GM12878 (cell line): ENCODE results near the gene GRIP2. TPM values are rescaled to one million over a fixed set of nuclear protein-coding genes. Genes with fewer than 3 reads are reported as not detected.

Experiments used
- ATAC-seq: fragments of 200-7000 bp; cut with Tn5 transposase; 3 replicates; pipeline ENCODE4 v1.9.1; 2020; ENCODE audit warnings: mild to moderate bottlenecking, moderate library complexity
- BruUV-seq: library from RNA; stranded (reverse); fragments of 400-500 nt; replicated peaks from 2 replicates; lab custom pipeline; 2021; lab: Mats Ljungman, UMichigan
- CTCF ChIA-PET: fragments of 300-600 bp; sonication (Branson Sonifier 250); formaldehyde crosslinking; extraction: SDS; loops from one replicate; lab custom pipeline; 2021; ENCODE audit warnings: inconsistent platforms; lab: Yijun Ruan, JAX
- POLR2A ChIA-PET: fragments of 350-600 bp; formaldehyde crosslinking; extraction: SDS; loops from one replicate; lab custom pipeline; 2021; ENCODE audit warnings: inconsistent platforms; lab: Charles Lee
- RAD21 ChIA-PET: fragments of 300-600 bp; sonication (Branson Sonifier 250); formaldehyde crosslinking; loops from one replicate; lab custom pipeline; 2023; ENCODE audit warnings: antibody characterized with exemption; ENCODE audit not compliant: unreplicated experiment; lab: Charles Lee
- SMC1A ChIA-PET: fragments of 300-600 bp; sonication (Branson Sonifier 250); formaldehyde crosslinking; loops from one replicate; lab custom pipeline; 2023; ENCODE audit not compliant: unreplicated experiment, uncharacterized antibody; lab: Charles Lee
- DNase-seq: peaks from one replicate; pipeline ENCODE4 v3.0.0-alpha.2; 2011; ENCODE audit warnings: low read depth, low spot score
- FAIRE-seq: peaks from 3 replicates; lab custom pipeline; 2011; peaks lifted over from hg19 to GRCh38; lab: Jason Lieb, UNC
- H2AFZ ChIP-seq: 2 replicates; pipeline ENCODE4 v1.6.0; 2011; ENCODE audit warnings: low read depth, low read length, control low read depth; ENCODE audit not compliant: control insufficient read depth
- H3K27ac ChIP-seq: 2 replicates; pipeline ENCODE4 v1.5.1; 2011; ENCODE audit warnings: control low read depth; ENCODE audit not compliant: control insufficient read depth, insufficient read depth
- H3K27me3 ChIP-seq, 2 experiments: replicated peaks in 1 of 2; 2 replicates each; pipeline versions ENCODE4 v1.6.0 to v1.6.1; 2011; ENCODE audit warnings: low read length in 1 of 2; ENCODE audit not compliant: control insufficient read depth in 2 of 2, insufficient read depth in 2 of 2
- H3K36me3 ChIP-seq, 2 experiments: 2 replicates each; pipeline ENCODE4 v1.5.1; 2011; ENCODE audit warnings: low read length in 1 of 2; ENCODE audit not compliant: control insufficient read depth in 2 of 2, insufficient read depth in 2 of 2
- H3K4me1 ChIP-seq: 2 replicates; pipeline ENCODE4 v1.6.1; 2011; ENCODE audit warnings: mild to moderate bottlenecking, low read length, moderate library complexity, mixed read lengths; ENCODE audit not compliant: control insufficient read depth, insufficient read depth
- H3K4me2 ChIP-seq: 2 replicates; pipeline ENCODE4 v1.6.0; 2011; ENCODE audit warnings: control low read depth; ENCODE audit not compliant: control insufficient read depth, insufficient read depth
- H3K4me3 ChIP-seq: fragments of 200-600 bp; sonication (generic); 2 replicates; pipeline ENCODE4 v1.5.1; 2016
- H3K79me2 ChIP-seq: 2 replicates; pipeline ENCODE4 v1.6.0; 2011; ENCODE audit warnings: low read length; ENCODE audit not compliant: control insufficient read depth, insufficient read depth
- H3K9ac ChIP-seq: 2 replicates; pipeline ENCODE4 v1.8.0; 2011; ENCODE audit warnings: low read length, control low read depth, mixed read lengths; ENCODE audit not compliant: control insufficient read depth, insufficient read depth
- H3K9me3 ChIP-seq: replicated peaks from 3 replicates; pipeline ENCODE4 v1.5.1; 2011; ENCODE audit warnings: mild to moderate bottlenecking, low read length; ENCODE audit not compliant: control insufficient read depth, insufficient read depth
- H4K20me1 ChIP-seq: 2 replicates; pipeline ENCODE4 v1.6.0; 2011; ENCODE audit not compliant: control insufficient read depth, insufficient read depth
- GATAD2B ChIP-seq: fragments of 450-650 bp; conservative IDR thresholded peaks from 2 replicates; pipeline ENCODE4 v1.6.1; 2017; ENCODE audit warnings: low read depth, mild to moderate bottlenecking, moderate library complexity
- IKZF2 ChIP-seq, 2 experiments: fragments of 450-650 bp; IDR thresholded peaks; 2 replicates each; pipeline ENCODE4 v1.6.1; 2017; ENCODE audit warnings: mild to moderate bottlenecking in 2 of 2, moderate library complexity in 2 of 2
- NBN ChIP-seq: fragments of 450-650 bp; IDR thresholded peaks from 2 replicates; pipeline ENCODE4 v1.6.1; 2016
- SKIL ChIP-seq: fragments of 450-650 bp; IDR thresholded peaks from 2 replicates; pipeline ENCODE4 v1.6.1; 2017; ENCODE audit warnings: mild to moderate bottlenecking, low read depth, inconsistent platforms; ENCODE audit not compliant: poor library complexity, severe bottlenecking
- WGBS: methylation state at CpG from one replicate; pipeline ENCODE4 v1.1.6; 2016; ENCODE audit warnings: low lambda C conversion rate; ENCODE audit not compliant: insufficient replicate concordance, insufficient coverage; ENCODE audit errors: missing lambda C conversion rate; 5-methylcytosine and 5-hydroxymethylcytosine counted together
- in situ Hi-C: fragments of 300-500 bp; cut with MboI; formaldehyde crosslinking; loops from 9 replicates; pipeline ENCODE4 v1.14.3; 2018; ENCODE audit warnings: mixed read lengths
- intact Hi-C: fragments of 100-400 bp; cut with micrococcal nuclease; formaldehyde crosslinking; loops from one replicate; pipeline ENCODE4 v1.14.2; 2022; ENCODE audit not compliant: unreplicated experiment
- polyA plus RNA-seq, 11 experiments: library from polyadenylated mRNA; depleted of rRNA in 4 of 11; unstranded in 6 of 11; stranded (reverse) in 5 of 11; fragments of >200 nt; fragmentation: Nextera tagmentation in 4 of 11; fragmentation: Illumina TruSeq in 1 of 11; extraction: Ambion mirVana in 4 of 11; extraction: Trizol in 1 of 11; gene quantifications; 1 replicate in 1 of 11; 2 replicates in 10 of 11; pipeline versions ENCODE4 v1.2.1 to v1.2.3, GENCODE V29; 2011 to 2016; ENCODE audit warnings: inconsistent platforms in 2 of 11, missing spikeins in 2 of 11, low read depth in 1 of 11
- total RNA-seq, 4 experiments: library from RNA; depleted of rRNA in 3 of 4; stranded (reverse); fragments of >200 nt in 3 of 4; fragmentation: Illumina TruSeq in 1 of 4; extraction: Trizol in 1 of 4; gene quantifications; 2 replicates each; pipeline versions ENCODE4 v1.2.1 to v1.2.3, GENCODE V29; 2013 to 2021
- TF ChIP-seq, protein P1 (sequence below), 3 experiments: IDR thresholded peaks in 2 of 3; conservative IDR thresholded peaks in 1 of 3; 2 replicates each; pipeline ENCODE4 v1.5.1; 2011; ENCODE audit warnings: low read depth in 3 of 3, low read length in 3 of 3, mild to moderate bottlenecking in 3 of 3, control low read depth in 2 of 3, moderate library complexity in 2 of 3, inconsistent platforms in 1 of 3, mixed read lengths in 1 of 3; ENCODE audit not compliant: control insufficient read depth in 2 of 3, insufficient read depth in 1 of 3; ENCODE audit errors: extremely low read depth in 1 of 3
- TF ChIP-seq, protein P2 (sequence below): fragments of 450-650 bp; IDR thresholded peaks from 2 replicates; pipeline ENCODE4 v1.6.1; 2017; ENCODE audit warnings: mild to moderate bottlenecking, moderate library complexity

The GRIP2 gene
- total and polyA plus RNA-seq, 10 of the 15 experiments (the other 5 are each of a cell fraction or from before 2014, with no cell fraction given): not detected

GRCh38 chr3:14507305-14507741 is 32.8 kb downstream of the GRIP2 start:
- intact Hi-C loops (loop anchor here (10.0 kb wide), 1 partner anchor 127 kb away; no protein-coding TSS in a partner anchor), in situ Hi-C loops (no loop called here)
- ChIA-PET POLR2A (no interaction called here), CTCF (interaction anchor here (0.8 to 4.3 kb wide), 7 partner anchors 10 to 414 kb away, joined by 3 to 23 read pairs (median 6); no protein-coding TSS in a partner anchor), RAD21 (interaction anchor here (2.2 to 3.0 kb wide), 2 partner anchors 304 to 414 kb away, joined by 6 to 10 read pairs; no protein-coding TSS in a partner anchor), SMC1A (interaction anchor here (2.4 kb wide), 1 partner anchor 274 kb away, joined by 9 read pairs; no protein-coding TSS in a partner anchor)
- H3K36me3 ChIP-seq: no peaks in the 10 kb centered on the region
- DNase-seq (no peak), FAIRE-seq (no peak), ATAC-seq (peak; percentile 15)
- WGBS: 12% methylated on average over 13 of the region's 13 CpGs
- BruUV-seq: no TSS peak
- TF ChIP-seq SKIL: no peak
- TF ChIP-seq GATAD2B: no peak
- TF ChIP-seq, protein P1, sequence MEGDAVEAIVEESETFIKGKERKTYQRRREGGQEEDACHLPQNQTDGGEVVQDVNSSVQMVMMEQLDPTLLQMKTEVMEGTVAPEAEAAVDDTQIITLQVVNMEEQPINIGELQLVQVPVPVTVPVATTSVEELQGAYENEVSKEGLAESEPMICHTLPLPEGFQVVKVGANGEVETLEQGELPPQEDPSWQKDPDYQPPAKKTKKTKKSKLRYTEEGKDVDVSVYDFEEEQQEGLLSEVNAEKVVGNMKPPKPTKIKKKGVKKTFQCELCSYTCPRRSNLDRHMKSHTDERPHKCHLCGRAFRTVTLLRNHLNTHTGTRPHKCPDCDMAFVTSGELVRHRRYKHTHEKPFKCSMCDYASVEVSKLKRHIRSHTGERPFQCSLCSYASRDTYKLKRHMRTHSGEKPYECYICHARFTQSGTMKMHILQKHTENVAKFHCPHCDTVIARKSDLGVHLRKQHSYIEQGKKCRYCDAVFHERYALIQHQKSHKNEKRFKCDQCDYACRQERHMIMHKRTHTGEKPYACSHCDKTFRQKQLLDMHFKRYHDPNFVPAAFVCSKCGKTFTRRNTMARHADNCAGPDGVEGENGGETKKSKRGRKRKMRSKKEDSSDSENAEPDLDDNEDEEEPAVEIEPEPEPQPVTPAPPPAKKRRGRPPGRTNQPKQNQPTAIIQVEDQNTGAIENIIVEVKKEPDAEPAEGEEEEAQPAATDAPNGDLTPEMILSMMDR (IDR thresholded peaks at IDR 0.05 in 2 of 3, conservative IDR thresholded peaks at IDR 0.05 in 1 of 3; ENCODE audit: control insufficient read depth in 2 of 3, extremely low read depth in 1 of 3, insufficient read depth in 1 of 3, low read depth in 3 of 3, low read length in 3 of 3): peak in 1 of 3 experiments; percentile 21; a peak in 1 of 6 replicates
- TF ChIP-seq NBN: no peak
- TF ChIP-seq, protein P2, sequence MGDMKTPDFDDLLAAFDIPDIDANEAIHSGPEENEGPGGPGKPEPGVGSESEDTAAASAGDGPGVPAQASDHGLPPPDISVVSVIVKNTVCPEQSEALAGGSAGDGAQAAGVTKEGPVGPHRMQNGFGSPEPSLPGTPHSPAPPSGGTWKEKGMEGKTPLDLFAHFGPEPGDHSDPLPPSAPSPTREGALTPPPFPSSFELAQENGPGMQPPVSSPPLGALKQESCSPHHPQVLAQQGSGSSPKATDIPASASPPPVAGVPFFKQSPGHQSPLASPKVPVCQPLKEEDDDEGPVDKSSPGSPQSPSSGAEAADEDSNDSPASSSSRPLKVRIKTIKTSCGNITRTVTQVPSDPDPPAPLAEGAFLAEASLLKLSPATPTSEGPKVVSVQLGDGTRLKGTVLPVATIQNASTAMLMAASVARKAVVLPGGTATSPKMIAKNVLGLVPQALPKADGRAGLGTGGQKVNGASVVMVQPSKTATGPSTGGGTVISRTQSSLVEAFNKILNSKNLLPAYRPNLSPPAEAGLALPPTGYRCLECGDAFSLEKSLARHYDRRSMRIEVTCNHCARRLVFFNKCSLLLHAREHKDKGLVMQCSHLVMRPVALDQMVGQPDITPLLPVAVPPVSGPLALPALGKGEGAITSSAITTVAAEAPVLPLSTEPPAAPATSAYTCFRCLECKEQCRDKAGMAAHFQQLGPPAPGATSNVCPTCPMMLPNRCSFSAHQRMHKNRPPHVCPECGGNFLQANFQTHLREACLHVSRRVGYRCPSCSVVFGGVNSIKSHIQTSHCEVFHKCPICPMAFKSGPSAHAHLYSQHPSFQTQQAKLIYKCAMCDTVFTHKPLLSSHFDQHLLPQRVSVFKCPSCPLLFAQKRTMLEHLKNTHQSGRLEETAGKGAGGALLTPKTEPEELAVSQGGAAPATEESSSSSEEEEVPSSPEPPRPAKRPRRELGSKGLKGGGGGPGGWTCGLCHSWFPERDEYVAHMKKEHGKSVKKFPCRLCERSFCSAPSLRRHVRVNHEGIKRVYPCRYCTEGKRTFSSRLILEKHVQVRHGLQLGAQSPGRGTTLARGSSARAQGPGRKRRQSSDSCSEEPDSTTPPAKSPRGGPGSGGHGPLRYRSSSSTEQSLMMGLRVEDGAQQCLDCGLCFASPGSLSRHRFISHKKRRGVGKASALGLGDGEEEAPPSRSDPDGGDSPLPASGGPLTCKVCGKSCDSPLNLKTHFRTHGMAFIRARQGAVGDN: no peak
- TF ChIP-seq IKZF2 (IDR thresholded peaks at IDR 0.05): no peak
- no peaks in the 10 kb centered on the region for H3K27me3 ChIP-seq
- H3K79me2 ChIP-seq: no peaks in the 10 kb centered on the region
- peaks cover 2% of the 10 kb centered on the region; the same call in 1 of the 3 replicates for H3K9me3 ChIP-seq
- no peaks in the 10 kb centered on the region for H4K20me1 ChIP-seq
- no peak overlapping the region for H3K4me2 ChIP-seq
- no peak overlapping the region for H3K27ac ChIP-seq
- H2AFZ ChIP-seq: no peak overlapping the region
- no peak overlapping the region for H3K9ac ChIP-seq
- no peak overlapping the region for H3K4me3 ChIP-seq
- no peaks in the 10 kb centered on the region for H3K4me1 ChIP-seq
